NCI-H524 treated with DMSO at 0.1 percent for 48 hours (cell line): Measurements from ENCODE around the gene SYT3.

Experiments used
- DNase-seq: peaks from one replicate; lab custom pipeline; 2025; lab: John Stamatoyannopoulos, UW

SYT3 gene

DNA sequence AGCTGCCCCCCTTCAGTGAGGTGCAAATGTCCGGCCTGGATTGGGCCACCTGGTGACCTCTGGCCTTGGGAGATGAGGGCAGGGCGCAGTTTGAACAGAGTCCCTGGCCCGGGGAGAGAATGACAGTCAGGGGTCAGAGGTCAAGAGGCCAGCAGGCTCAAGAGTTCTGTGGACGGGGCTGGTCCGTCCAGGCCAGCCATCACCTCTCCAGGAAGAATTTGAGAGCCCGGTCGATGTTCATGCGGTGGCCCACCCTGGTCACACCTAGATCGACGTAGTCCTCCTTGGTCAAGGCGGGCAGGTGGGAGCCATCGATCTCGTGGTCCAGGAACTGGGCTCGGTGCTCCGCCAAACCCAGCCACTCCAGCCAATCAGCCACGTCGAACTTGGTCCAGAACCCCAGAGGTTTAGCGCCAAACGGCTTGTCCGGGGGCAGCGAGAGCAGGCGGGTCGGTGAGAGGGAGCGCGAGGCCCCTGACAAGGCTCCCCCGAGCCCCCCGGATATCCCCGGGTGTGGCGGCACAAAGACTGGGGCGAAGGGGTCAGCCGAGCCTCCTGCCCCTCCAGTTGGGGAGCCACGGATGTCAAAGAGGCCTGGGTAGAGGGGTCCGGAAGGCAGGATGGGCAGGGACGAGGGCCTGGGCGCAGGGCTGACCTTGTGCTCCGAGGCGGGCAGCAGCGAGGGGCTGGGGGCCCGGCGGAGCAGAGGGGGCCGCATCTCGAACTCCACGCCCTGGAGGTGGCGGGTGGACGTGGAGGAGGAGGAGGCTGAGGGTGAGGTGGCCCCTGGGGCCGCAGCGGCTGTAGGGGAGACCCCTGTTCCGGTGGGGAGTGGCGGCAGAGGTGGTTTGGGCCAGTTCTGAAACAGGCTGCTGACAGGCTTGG lies 22.3 kb upstream of the SYT3 start:
- no peak for DNase-seq

- no peak for DNase-seq
Measured at GRCh38 chr19:50661023-50661422, 21.3 kb upstream of the SYT3 start.

GRCh38 chr19:50660088-50660366 lies 20.3 kb upstream of the SYT3 start:
- no peak for DNase-seq

DNA sequence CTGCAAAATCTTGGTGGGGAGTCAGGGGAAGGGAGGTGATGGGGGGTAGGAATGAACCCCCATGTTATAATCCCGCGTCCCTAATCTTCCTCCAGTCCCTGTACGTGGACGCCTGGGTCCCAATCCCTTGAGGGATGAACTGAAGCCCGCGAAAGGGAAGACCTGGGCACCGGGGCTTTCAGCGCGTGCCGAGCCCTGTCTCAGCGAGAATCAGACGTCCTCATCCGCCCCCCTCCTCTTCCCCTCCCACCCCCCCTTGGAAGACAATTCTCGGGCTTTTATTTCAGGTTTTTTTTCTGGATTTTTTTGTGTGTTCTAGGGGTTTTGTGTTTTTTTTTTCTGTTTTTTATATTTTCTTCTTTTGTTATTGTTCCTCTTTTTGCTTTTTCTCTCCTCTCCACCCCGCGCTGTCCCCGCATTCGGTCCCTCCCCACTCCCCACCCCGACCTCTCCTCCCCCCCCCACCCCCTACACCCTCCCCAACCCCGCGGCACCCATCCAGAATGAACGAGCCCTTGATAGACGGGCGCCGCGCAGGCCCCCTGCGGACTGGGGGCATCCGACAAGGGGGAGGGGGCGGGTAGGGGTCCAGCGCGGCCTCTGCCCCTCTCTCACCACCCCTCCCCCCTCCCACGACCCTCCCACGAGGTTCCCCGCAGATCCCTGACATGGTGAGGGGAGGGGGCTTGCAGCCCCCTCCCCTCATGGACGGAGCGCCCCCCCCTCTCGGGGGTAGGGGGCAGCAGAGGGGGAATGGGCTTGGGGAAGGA lies 19.8 kb upstream of the SYT3 start:
- no peak for DNase-seq

DNA sequence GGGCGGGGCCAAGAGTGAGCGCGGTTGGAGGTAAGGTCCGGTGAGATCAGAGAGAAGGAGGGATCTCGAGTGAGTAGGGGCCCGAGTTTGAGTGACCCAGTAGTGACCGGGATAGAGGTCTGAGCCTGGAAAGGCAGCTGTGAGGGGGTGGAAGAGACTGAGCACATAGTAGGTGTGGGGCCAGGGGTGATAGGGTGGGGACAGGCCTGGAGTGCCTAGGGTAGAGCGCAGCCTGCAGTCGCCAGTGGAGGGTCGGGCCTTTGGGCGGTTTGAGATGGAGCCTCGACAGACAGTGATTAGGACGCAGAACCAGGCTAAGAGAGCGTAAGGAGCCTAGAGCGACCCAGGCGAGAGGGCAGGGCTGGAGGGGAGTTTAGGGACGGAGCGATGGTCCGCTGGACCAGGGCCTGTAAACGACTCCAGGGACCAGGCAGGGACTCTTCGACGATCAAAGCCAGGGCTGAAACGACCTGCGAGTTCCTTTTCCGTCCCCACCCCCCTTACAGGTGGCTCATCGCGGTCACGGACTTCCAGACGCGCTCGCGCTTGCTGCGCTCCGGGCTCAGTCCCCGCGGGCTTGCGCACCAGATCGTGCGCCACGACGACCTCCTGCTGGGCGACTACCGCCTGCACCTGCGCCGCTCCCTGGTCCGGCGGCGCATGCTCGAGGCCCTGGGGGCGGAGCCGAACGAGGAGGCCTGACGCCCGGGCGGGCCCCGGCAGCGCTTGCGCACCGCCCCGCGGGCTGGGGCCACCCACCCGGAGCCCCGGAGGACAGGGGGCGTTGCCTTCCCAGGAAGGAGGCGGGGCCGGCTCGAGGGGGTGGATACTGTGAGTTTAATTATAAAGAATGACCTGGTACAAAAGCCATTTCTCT lies 19.0 kb upstream of the SYT3 start:
- peak; percentile 63 for DNase-seq

DNA sequence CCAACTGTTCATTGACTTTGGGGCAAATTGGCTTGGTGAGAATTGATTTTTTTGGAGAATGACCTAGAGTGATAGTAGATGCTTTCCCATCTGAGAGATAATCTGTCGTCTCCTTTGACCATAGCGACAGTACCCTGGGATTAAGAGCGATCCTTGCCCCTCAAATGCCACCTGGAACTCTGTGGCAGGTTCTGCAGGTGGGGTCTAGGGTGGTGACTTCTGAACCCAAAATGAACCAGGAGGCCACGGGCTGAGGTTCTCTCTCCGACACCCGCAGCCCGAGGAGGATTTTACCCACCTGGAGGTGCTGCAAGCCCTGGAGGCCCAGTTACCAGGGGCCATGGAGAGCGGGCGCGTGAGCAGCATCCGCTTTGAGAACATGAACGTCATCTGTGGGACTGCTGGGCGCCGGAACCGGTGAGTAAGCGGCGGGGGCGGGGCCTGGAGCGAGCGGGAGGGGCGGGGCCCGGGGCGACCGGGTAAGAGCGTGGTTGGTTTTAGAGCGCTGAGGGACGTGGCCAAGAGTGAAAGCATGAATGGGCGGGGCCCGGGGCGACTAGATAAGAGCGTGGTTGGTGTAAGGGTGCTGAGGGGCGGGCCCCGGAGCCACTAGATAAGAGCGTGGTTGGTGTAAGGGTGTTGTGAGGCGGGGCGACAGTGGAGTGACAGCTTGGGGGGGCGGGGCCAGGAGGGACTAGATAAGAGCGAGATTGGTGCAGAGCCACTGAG lies 18.2 kb upstream of the SYT3 start:
- peak; percentile 95 for DNase-seq

DNA sequence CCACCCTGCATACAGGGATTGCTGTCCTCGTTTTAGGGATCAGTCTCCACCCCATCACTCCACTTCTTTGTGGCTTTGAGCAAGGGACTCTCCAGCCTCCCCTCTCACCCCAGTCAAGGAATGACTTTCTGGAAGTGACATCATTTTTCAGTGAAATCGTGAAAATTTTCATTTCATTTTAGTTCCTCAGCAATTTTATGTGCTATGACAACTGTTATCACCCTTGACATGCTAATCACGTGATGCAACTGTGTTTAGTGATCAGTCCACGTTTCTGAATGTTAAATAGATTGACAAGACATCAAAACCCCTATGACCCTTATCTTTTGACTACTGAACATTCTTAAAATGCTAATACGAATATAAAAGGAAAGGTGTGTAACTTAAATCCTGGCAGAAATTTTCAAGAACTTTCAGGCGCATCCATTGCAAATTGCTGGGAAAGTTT lies 17.6 kb upstream of the SYT3 start:
- DNase-seq = no peak

GRCh38 chr19:50654882-50655281 lies 15.2 kb upstream of the SYT3 start:
- DNase-seq = no peak

- DNase-seq = no peak
Measured at GRCh38 chr19:50652722-50653121, 13.0 kb upstream of the SYT3 start.

DNA sequence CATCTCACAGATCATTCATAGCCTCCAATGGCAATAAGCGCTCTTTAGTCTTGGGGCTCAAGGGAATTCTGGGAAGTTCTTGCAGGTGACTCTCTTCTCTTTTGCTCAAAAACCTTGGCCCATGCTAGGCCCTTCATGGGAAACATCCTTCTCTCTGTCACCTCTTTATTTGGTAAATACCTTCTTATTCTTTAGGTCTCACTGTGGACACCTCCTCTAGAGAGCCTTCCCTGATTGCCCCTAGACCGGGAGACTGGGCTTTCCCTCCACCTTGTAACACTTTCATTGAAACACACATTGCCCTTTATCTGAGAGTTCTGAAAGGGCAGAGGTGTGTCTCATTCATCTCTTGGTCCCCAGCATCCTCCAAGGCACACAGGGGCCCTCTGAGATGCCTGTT lies 11.5 kb upstream of the SYT3 start:
- no peak for DNase-seq

DNA sequence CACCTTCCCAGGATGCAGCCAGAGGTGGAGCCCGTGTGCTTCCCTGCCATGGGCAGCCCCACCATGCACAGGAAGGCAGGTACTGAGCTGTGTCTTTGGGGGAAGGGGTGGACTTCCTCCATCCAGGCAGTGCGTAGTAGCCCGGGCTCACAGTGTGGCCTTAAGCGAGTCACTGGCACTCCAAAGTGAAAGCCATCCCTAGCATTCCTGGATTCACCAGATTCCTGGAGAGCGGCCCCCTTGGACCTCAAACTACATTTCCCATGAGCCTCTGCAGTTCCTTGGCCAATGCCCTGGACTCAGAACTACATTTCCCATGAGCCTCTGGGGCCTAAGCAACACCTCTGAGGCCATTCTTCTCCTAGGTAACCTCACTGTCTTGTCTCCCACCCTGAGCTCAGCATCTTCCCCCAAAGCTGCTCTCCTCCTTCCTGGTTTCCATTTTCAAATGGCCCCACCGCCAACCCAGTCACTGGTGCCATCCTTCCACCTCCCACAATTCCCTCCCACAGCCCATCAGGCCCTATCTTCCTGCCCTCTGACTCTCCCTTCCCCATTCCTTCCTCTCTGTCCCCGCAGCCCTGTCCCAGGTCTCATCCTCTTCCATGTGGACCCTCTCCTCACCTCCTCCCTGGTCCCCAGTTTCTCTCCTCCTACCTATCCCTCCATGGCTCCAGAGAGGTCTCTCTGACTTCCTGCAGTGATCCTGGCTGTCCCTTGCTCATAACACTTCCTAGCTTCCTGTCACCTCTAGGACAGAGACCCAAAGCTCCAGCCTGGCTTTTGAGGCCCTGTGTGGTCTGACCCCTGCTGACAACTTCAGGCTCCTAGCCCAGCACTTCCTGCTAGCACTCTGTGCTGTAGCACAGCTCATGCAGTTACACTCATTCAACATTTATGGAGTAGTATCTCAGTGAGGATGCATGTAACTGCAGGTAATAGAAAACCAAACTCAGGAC lies 10.0 kb upstream of the SYT3 start, which contains the start of gene C19orf81:
Gene C19orf81, plus strand, starts transcription at position 13 of the 959 bp plus-strand sequence. Its CDS starts 0 bp downstream, at position 13.
- no peak for DNase-seq

- no peak for DNase-seq
Measured at GRCh38 chr19:50648659-50649058, 9.0 kb upstream of the SYT3 start.

DNA sequence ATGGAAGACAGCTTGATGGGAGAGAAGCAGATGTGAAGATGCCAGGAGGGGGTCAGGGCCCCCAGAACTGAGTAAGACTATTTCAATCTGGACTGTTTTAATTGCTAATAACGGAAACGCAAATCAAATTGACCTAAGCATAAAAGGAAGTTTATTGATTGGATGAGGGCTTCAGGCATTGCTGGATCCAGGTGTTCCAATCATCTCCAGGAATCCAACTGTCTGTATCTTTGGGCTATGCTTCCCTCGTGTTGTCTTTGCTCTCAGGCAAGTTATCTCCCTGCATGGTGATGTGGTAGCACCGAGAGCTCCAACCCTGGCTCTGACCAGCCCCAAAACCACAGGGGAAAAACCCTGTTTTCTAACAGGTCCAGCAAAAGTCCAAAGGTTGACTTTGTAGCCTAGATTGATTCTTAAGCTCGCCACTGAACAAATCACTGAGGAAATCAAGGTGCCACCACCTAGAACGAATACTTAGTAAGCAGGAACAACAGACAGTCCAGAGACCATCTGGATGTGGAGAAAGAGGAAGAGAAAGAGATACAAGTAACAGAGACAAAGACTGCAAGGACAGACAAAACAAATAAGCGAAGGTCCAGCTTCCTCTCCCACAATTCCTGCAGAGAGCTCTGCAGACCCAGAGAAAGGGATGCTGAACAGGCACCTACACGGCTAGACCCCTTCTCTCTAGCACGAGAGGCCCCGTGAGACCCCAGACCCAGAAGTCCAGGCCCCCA lies 8.4 kb upstream of the SYT3 start:
- DNase-seq = no peak

DNA sequence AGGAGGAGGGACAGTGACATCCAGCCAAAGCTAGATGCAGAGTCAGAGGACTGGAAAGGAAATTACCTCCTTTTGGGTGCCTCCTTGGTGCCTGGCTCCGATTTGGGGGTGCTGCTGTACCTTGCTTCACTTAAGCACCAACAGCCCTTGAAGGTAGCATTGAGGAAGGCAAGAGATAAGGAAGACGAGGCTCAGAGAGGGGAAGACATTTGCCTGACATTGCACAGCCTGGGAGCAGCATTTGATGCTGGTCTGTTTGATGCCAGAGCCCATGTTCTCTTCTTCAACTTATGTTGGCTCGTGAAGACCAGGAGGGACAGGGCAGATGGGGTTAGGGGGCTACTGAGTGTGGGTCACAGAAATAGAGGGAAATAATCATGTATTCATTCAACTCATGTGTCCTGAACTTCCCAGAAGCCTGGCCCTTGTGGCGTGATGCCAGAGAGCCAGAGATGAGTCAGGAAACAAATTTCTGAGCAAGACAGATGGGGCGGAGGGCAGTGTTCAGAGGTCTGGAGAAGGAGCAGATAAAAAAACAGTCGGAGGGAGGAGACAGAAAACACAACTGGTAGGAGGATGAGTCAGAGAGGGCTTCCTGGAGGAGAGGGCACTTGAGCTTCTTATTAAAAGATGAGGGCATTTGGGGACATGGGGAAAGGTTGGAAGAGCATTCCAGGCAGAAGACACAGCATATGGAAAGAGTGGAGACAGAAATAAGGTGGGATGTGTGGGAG lies 6.6 kb upstream of the SYT3 start:
- DNase-seq = no peak

GRCh38 chr19:50645107-50645506 lies 5.4 kb upstream of the SYT3 start:
- no peak for DNase-seq

DNA sequence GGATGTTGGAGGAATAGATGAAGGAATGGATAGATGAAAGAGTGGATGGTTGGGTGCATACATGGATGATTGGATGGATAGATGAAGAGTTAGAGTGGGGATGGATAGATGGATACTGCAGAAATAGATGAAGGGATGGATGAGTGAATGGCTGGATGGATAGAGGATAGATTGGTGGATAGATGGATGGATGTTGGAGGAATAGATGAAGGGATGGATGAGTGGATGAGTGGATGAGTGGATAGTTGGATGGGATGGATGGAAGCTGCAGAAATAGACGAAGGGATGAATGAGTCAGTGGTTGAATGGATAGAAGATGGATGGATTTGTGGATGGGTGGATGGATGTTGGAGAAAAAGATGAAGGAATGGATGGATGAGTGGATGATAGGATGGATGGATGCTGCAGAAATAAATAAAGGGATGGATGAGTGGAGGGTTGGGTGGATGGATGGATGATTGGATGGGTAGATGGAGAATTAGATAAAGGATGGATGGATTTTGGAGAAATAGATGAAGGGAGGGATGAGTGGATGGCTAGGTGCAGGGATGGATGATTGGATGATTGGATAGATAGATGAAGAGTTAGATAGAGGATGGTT lies 4.7 kb upstream of the SYT3 start:
- no peak for DNase-seq

DNA sequence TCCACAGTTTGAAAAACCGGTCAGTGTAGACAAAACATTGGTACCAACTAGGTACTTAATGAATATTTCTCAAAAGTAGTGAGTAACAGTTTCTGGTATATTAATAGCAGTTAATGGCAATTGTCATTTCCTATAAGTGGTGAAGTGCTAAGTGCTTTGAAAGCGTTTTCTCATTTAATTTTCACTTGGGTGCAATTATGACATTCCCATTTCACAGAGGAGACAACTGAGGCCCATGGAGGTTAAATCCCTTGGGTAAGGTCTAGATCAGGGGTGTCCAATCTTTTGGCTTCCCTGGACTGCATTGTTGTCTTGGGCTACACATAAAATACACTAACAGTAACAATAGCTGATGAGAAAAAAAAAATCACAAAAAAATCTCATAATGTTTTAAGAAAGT lies 687 bp upstream of the SYT3 start:
- no peak for DNase-seq

- no peak for DNase-seq
Measured at GRCh38 chr19:50638600-50638999, 1.1 kb downstream of the SYT3 start.
